Hypothalamus (tissue), 51 donors: Measurements from ENCODE around the gene ATXN2L.

Source experiments
- DNase-seq, 51 donors: peaks; one replicate each; lab custom pipeline; 2025; lab: John Stamatoyannopoulos, UW

ATXN2L gene

GRCh38 chr16:28883221-28883996, 60.6 kb downstream of the ATXN2L start:
- no peak for DNase-seq

GRCh38 chr16:28884045-28884444, 61.2 kb downstream of the ATXN2L start:
- no peak for DNase-seq
